ENCODE results near the gene KRTAP17-1. TPM values are rescaled to one million over a fixed set of nuclear protein-coding genes. Genes with fewer than 3 reads are reported as not detected.

Gene KRTAP17-1
- total and polyA plus RNA-seq, 12 donors = not detected

DNA sequence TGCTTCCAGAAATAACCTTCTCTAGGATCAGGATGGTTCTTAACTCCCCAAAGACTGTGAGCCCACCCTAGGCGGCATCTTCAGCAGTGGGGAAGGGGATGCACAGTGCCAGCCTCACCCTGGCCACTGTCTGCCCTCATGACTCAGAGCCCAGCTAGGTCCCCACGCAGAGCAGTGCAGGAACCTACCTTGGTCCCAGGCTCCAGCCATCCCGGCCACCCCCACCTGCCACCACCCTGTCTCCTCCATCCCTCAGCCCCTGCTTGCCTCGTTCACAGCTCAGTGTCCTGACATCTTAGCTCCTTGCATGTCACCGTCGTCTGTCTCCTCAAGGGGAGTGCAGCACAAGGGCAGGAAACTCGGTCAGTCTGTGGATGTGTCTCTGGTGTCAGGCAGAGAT, 16.1 kb upstream of the KRTAP17-1 start:
- TF ChIP-seq, protein P1, sequence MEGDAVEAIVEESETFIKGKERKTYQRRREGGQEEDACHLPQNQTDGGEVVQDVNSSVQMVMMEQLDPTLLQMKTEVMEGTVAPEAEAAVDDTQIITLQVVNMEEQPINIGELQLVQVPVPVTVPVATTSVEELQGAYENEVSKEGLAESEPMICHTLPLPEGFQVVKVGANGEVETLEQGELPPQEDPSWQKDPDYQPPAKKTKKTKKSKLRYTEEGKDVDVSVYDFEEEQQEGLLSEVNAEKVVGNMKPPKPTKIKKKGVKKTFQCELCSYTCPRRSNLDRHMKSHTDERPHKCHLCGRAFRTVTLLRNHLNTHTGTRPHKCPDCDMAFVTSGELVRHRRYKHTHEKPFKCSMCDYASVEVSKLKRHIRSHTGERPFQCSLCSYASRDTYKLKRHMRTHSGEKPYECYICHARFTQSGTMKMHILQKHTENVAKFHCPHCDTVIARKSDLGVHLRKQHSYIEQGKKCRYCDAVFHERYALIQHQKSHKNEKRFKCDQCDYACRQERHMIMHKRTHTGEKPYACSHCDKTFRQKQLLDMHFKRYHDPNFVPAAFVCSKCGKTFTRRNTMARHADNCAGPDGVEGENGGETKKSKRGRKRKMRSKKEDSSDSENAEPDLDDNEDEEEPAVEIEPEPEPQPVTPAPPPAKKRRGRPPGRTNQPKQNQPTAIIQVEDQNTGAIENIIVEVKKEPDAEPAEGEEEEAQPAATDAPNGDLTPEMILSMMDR (IDR thresholded peaks at IDR 0.05) = no peak
- peak in 1 of 8 donors; percentile 9 for ATAC-seq

DNA sequence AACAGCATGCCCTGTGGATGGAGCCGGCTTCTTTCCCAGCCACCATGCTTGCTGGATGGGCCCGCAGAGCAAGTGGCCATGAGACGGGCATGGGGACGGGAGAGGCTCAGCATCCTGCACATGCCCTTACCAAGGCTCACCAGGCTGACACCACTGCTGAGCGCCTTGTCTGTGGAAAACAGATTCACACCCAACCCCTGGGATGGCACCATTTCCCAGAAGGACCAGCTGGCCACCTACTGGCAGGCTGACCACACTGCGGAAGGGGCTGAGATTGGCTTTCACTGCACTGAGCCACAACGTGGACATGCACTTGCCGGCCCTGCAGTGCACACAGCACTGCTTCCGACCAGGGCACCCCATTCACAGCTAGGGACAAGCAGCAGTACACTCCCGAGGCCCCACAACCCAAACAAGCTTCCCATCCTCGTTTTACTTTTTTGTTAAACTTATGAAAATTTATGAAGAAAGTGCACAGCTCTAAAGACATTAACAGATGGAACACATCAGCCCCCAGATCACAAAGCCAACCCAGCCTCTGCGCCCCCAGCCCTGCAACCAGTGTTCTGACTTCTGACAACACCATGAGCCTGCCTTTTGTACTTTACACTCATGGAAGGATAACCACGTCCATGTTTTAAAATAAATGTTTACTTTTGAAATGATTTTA, 13.9 kb upstream of the KRTAP17-1 start:
- DNase-seq (peak in 1 of 2 donors; percentile 35), ATAC-seq (peak in 2 of 8 donors; percentile 52 to 66)
- no peaks in the 10 kb centered on the region for H3K4me1 ChIP-seq
- H3K27me3 ChIP-seq = peaks cover 0 to 24% (median 0%) of the 10 kb centered on the region in 7 donors
- no peak overlapping the region for H3K4me3 ChIP-seq
- H3K27ac ChIP-seq = no peak overlapping the region
- intact Hi-C loops (cut with DNase I) = loop anchor here in 5 of 10 donors (5.0 to 10.0 kb wide), 4 partner anchors 165 to 527 kb away; no protein-coding TSS in a partner anchor
- TF ChIP-seq, protein P1 (IDR thresholded peaks at IDR 0.05) = peak; percentile 16 to 59 (median 53)
- H3K36me3 ChIP-seq = no peaks in the 10 kb centered on the region
- 50 to 53% methylated on average over 13 of the region's 13 CpGs for whole genome bisulfite sequencing, 2 donors
- H3K9me3 ChIP-seq = no peaks in the 10 kb centered on the region

More for the DNA sequence above, 16.1 kb upstream of the KRTAP17-1 start:
- H3K4me3 ChIP-seq = no peak overlapping the region
- H3K9me3 ChIP-seq = no peaks in the 10 kb centered on the region
- peaks cover 0 to 33% (median 0%) of the 10 kb centered on the region in 7 donors for H3K27me3 ChIP-seq
- intact Hi-C loops (cut with DNase I) = no loop called here
- 61 to 64% methylated on average over 7 of the region's 7 CpGs for WGBS, 2 donors
- no peaks in the 10 kb centered on the region for H3K36me3 ChIP-seq
- H3K4me1 ChIP-seq = no peaks in the 10 kb centered on the region
- no peak overlapping the region for H3K27ac ChIP-seq
- DNase-seq = no peak

DNA sequence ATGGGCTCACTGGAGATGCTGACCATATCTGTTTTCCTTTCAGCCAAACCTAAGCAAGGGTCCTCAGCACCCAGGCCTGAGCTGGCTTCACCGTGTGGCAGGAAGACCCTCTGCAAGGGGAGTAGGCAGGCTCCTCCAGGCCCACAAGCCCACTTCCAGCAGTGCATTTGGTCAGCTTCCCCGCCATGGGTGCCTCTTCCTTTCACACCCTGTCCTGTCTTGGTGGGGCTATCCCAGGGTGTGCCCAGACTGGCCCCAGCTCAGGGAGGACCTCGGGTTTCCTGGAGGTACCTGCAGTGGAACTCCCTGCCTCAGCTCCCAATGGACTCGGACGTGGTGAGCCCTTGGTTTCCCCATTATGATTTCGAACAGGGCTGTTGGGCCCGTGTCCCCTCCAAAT, 12.7 kb upstream of the KRTAP17-1 start:
- DNase-seq (no peak), ATAC-seq (no peak)
- Histone ChIP-seq H3K4me1 (no peaks in the 10 kb centered on the region), H3K9me3 (no peaks in the 10 kb centered on the region), H3K27ac (no peak overlapping the region), H3K4me3 (no peak overlapping the region), H3K36me3 (no peaks in the 10 kb centered on the region), H3K27me3 (peaks cover 0 to 17% (median 0%) of the 10 kb centered on the region in 7 donors)
- TF ChIP-seq, protein P1 (IDR thresholded peaks at IDR 0.05) = no peak
- intact Hi-C loops (cut with DNase I) = loop anchor here in 5 of 10 donors (5.0 to 10.0 kb wide), 4 partner anchors 167 to 526 kb away; no protein-coding TSS in a partner anchor
- 83 to 88% methylated on average over 7 of the region's 7 CpGs for WGBS, 2 donors

DNA sequence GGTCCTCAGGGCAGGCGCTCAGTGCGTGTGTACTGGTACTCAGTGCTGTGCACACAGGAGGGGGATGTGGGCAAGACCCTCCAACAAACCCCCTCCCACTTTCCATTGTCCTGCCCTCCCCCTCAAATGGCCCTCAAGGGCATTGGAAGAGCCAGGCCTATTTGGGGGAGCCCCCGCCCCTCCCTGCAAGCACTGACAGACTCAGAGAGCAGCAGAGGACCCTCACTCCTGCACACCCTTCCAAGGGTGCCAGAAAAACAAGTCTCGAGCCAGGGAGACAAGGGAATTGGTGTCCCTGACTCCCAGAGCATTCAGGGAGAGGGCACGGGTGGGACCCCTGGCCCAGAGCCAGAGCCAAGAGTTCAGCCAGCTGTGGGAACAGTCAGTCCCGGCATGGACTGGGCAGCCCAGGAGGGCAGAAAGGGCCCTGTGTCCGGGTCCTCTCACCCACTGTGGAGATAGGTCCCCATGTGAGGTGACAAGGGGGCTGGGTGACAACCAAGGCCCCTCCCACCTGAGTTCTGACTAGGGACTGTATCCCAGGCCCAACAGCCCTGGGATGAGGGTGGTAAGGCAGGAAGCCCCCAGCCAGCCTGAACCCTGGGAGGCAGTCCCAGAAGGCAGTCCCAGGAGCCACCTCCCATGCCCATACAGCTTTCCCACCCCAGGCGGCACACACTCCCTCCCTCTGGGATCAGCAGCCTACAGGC, 12.1 kb upstream of the KRTAP17-1 start:
- peaks cover 0 to 13% (median 0%) of the 10 kb centered on the region in 7 donors for H3K27me3 ChIP-seq
- intact Hi-C loops (cut with DNase I) = loop anchor here in 5 of 10 donors (5.0 to 10.0 kb wide), 4 partner anchors 167 to 525 kb away; no protein-coding TSS in a partner anchor
- ATAC-seq = no peak
- TF ChIP-seq, protein P1 (IDR thresholded peaks at IDR 0.05) = no peak
- 74 to 78% methylated on average over 8 of the region's 8 CpGs for WGBS, 2 donors
- H3K36me3 ChIP-seq = no peaks in the 10 kb centered on the region
- H3K27ac ChIP-seq = no peak overlapping the region
- no peak overlapping the region for H3K4me3 ChIP-seq
- no peaks in the 10 kb centered on the region for H3K9me3 ChIP-seq
- DNase-seq = no peak
- H3K4me1 ChIP-seq = no peaks in the 10 kb centered on the region

Measured in heart right ventricle (tissue), 16 donors.